Lung (tissue), 12 donors: Measurements from ENCODE around the gene CMPK1. TPM values are rescaled to one million over a fixed set of nuclear protein-coding genes. Genes with fewer than 3 reads are reported as not detected.

Source experiments
- ATAC-seq: fragments of 200-7000 bp; cut with Tn5 transposase; one replicate; pipeline ENCODE4 v1.9.1; 2020; ENCODE audit warnings: moderate number of reproducible peaks; ENCODE audit not compliant: insufficient read depth, low FRiP score
- DNase-seq, 3 donors: peaks; one replicate each; pipeline ENCODE4 v3.0.0-alpha.2; 2013 to 2017
- H3K27ac ChIP-seq, 2 donors: one replicate each; pipeline ENCODE4 v1.5.1; 2013; ENCODE audit warnings: mild to moderate bottlenecking in 2 of 2, moderate library complexity in 2 of 2, control low read depth in 1 of 2, inconsistent platforms in 1 of 2, low read depth in 1 of 2, low read length in 1 of 2
- H3K27me3 ChIP-seq, 3 donors: one replicate each; pipeline ENCODE4 v1.5.1; 2013; ENCODE audit warnings: low read length in 2 of 3; ENCODE audit not compliant: control insufficient read depth in 3 of 3, insufficient read depth in 3 of 3
- H3K36me3 ChIP-seq, 4 donors: one replicate each; pipeline ENCODE4 v1.5.1; 2013; ENCODE audit warnings: low read length in 4 of 4, mild to moderate bottlenecking in 1 of 4, moderate library complexity in 1 of 4; ENCODE audit not compliant: control insufficient read depth in 4 of 4, insufficient read depth in 4 of 4
- H3K4me1 ChIP-seq, 5 donors: one replicate each; pipeline ENCODE4 v1.5.1; 2013; ENCODE audit warnings: low read length in 5 of 5, mild to moderate bottlenecking in 2 of 5, moderate library complexity in 1 of 5; ENCODE audit not compliant: control insufficient read depth in 5 of 5, insufficient read depth in 5 of 5
- H3K4me3 ChIP-seq: one replicate; pipeline ENCODE4 v1.5.1; 2013; ENCODE audit warnings: mild to moderate bottlenecking, control low read depth, moderate library complexity
- H3K9ac ChIP-seq, 2 donors: one replicate each; pipeline ENCODE4 v1.5.1; 2013; ENCODE audit warnings: low read length in 2 of 2, control low read depth in 1 of 2; ENCODE audit not compliant: insufficient read depth in 1 of 2
- H3K9me3 ChIP-seq, 4 donors: one replicate each; pipeline ENCODE4 v1.5.1; 2013; ENCODE audit warnings: low read length in 3 of 4, mild to moderate bottlenecking in 1 of 4, moderate library complexity in 1 of 4; ENCODE audit not compliant: control insufficient read depth in 4 of 4, insufficient read depth in 3 of 4
- WGBS, 2 donors: extraction: QIAGEN DNeasy Blood & Tissue Kit; methylation state at CpG; one replicate each; pipeline ENCODE4 v1.1.7; 2013; 5-methylcytosine and 5-hydroxymethylcytosine counted together
- polyA plus RNA-seq, 2 donors: library from polyadenylated mRNA; stranded (reverse); fragments of 200-250 nt; gene quantifications; one replicate each; pipeline ENCODE4 v1.2.1, GENCODE V29; 2013
- total RNA-seq, 2 donors: library from RNA; depleted of rRNA in 1 of 2; stranded (reverse); fragments of >200 nt in 1 of 2; gene quantifications; one replicate each; pipeline ENCODE4 v1.2.1, GENCODE V29; 2014 to 2021
- TF ChIP-seq, protein P1 (sequence below): IDR thresholded peaks from 2 replicates; pipeline ENCODE4 v1.5.1; 2012; ENCODE audit warnings: mild to moderate bottlenecking; ENCODE audit errors: control extremely low read depth, extremely low read depth
- donor health status: control.
- donor health status: control.
- donor health status: Bipolar disorder and iron deficiency.
- donor health status: healthy.
- donor health status: DM: yes; HTN: yes; CAD: no.

The CMPK1 gene
- total and polyA plus RNA-seq, 4 donors = 63.9 to 106 (median 85.3) TPM

GRCh38 chr1:47367651-47368050 lies 34.1 kb downstream of the CMPK1 start:
- Histone ChIP-seq H3K36me3 (peaks cover 0 to 16% (median 12%) of the 10 kb centered on the region in 4 donors), H3K27me3 (no peaks in the 10 kb centered on the region), H3K9me3 (no peaks in the 10 kb centered on the region), H3K27ac (no peak overlapping the region), H3K4me1 (no peaks in the 10 kb centered on the region), H3K9ac (no peak overlapping the region), H3K4me3 (no peak overlapping the region)
- TF ChIP-seq, protein P1, sequence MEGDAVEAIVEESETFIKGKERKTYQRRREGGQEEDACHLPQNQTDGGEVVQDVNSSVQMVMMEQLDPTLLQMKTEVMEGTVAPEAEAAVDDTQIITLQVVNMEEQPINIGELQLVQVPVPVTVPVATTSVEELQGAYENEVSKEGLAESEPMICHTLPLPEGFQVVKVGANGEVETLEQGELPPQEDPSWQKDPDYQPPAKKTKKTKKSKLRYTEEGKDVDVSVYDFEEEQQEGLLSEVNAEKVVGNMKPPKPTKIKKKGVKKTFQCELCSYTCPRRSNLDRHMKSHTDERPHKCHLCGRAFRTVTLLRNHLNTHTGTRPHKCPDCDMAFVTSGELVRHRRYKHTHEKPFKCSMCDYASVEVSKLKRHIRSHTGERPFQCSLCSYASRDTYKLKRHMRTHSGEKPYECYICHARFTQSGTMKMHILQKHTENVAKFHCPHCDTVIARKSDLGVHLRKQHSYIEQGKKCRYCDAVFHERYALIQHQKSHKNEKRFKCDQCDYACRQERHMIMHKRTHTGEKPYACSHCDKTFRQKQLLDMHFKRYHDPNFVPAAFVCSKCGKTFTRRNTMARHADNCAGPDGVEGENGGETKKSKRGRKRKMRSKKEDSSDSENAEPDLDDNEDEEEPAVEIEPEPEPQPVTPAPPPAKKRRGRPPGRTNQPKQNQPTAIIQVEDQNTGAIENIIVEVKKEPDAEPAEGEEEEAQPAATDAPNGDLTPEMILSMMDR = no peak
- 87 to 96% methylated on average over 7 of the region's 7 CpGs for WGBS, 2 donors
- ATAC-seq = no peak
- DNase-seq = no peak

DNA sequence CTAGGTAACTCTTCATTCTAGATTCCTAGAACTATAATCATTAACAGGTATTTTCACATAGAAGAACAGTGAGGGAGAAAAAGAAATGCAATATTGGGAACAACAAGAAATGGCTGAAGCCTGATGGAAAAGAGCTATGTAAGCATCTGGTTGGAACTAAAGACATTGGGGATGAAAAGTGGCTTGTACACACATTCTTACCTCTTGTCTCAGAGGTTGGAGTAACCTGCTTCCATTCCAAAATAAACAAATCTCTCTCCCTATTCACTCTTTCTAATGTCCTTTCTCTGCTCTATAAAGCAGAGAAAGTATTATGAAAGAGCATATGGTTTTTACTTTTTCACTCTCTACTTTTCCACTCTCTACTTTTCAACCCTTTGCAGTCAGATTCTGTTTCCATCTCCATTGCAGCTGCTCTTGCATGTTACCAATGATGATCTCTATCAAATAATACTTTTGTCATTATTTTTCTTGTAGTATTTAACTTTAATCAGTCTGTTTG lies 37.5 kb downstream of the CMPK1 start:
- TF ChIP-seq, protein P1 = no peak
- Histone ChIP-seq H3K36me3 (peaks cover 4 to 31% (median 19%) of the 10 kb centered on the region in 4 donors), H3K27me3 (no peaks in the 10 kb centered on the region), H3K4me1 (no peaks in the 10 kb centered on the region), H3K9ac (no peak overlapping the region), H3K4me3 (no peak overlapping the region), H3K27ac (no peak overlapping the region), H3K9me3 (no peaks in the 10 kb centered on the region)
- no peak for DNase-seq
- no peak for ATAC-seq

GRCh38 chr1:47374501-47374900 lies 40.9 kb downstream of the CMPK1 start:
- Histone ChIP-seq H3K4me1 (no peaks in the 10 kb centered on the region), H3K27ac (no peak overlapping the region), H3K9me3 (no peaks in the 10 kb centered on the region), H3K27me3 (no peaks in the 10 kb centered on the region), H3K36me3 (peaks cover 4 to 28% (median 16%) of the 10 kb centered on the region in 4 donors), H3K4me3 (no peak overlapping the region), H3K9ac (no peak overlapping the region)
- DNase-seq (no peak), ATAC-seq (no peak)
- WGBS, 2 donors = 81 to 93% methylated on average over 1 of the region's 1 CpG
- TF ChIP-seq, protein P1 = no peak

- ATAC-seq = no peak
- H3K36me3 ChIP-seq = peaks cover 8 to 18% (median 10%) of the 10 kb centered on the region in 4 donors
- 73 to 88% methylated on average over 1 of the region's 1 CpG for WGBS, 2 donors
Observed at GRCh38 chr1:47378147-47378546, 44.6 kb downstream of the CMPK1 start.

More at GRCh38 chr1:47378147-47378546, 44.6 kb downstream of the CMPK1 start:
- Histone ChIP-seq H3K27me3 (no peaks in the 10 kb centered on the region), H3K27ac (no peak overlapping the region), H3K9ac (no peak overlapping the region), H3K9me3 (no peaks in the 10 kb centered on the region), H3K4me3 (no peak overlapping the region), H3K4me1 (no peaks in the 10 kb centered on the region)
- TF ChIP-seq, protein P1 = no peak
- DNase-seq = no peak
